Measurements from ENCODE around the gene ENO3.

- TF ChIP-seq, protein P1, sequence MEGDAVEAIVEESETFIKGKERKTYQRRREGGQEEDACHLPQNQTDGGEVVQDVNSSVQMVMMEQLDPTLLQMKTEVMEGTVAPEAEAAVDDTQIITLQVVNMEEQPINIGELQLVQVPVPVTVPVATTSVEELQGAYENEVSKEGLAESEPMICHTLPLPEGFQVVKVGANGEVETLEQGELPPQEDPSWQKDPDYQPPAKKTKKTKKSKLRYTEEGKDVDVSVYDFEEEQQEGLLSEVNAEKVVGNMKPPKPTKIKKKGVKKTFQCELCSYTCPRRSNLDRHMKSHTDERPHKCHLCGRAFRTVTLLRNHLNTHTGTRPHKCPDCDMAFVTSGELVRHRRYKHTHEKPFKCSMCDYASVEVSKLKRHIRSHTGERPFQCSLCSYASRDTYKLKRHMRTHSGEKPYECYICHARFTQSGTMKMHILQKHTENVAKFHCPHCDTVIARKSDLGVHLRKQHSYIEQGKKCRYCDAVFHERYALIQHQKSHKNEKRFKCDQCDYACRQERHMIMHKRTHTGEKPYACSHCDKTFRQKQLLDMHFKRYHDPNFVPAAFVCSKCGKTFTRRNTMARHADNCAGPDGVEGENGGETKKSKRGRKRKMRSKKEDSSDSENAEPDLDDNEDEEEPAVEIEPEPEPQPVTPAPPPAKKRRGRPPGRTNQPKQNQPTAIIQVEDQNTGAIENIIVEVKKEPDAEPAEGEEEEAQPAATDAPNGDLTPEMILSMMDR (IDR thresholded peaks at IDR 0.05), result no peak
- TF ChIP-seq POLR2A (IDR thresholded peaks at IDR 0.05) (no peak), EP300 (IDR thresholded peaks at IDR 0.05) (no peak)
These were observed 31.3 kb upstream of the ENO3 start for GRCh38 chr17:4919511-4920047.

Data from tibial nerve (tissue), 4 donors.